Liver (tissue), 9 donors: ENCODE results near the gene ACOT8. TPM values are rescaled to one million over a fixed set of nuclear protein-coding genes. Genes with fewer than 3 reads are reported as not detected.

Experiments
- DNase-seq: peaks from one replicate; pipeline ENCODE4 v3.0.0-alpha.2; 2017; ENCODE audit warnings: low spot score
- H3K27ac ChIP-seq, 2 donors: one replicate each; pipeline ENCODE4 v1.7.0; 2013; ENCODE audit warnings: inconsistent platforms in 2 of 2, low read length in 2 of 2, control low read depth in 1 of 2, low read depth in 1 of 2, mild to moderate bottlenecking in 1 of 2
- H3K27me3 ChIP-seq, 4 donors: one replicate each; pipeline versions ENCODE4 v1.6.1 to v1.7.0; 2013; ENCODE audit warnings: low read length in 3 of 4, inconsistent platforms in 1 of 4, mild to moderate bottlenecking in 1 of 4, moderate library complexity in 1 of 4; ENCODE audit not compliant: control insufficient read depth in 4 of 4, insufficient read depth in 4 of 4
- H3K36me3 ChIP-seq, 4 donors: one replicate each; pipeline versions ENCODE4 v1.6.1 to v1.7.0; 2013; ENCODE audit warnings: low read length in 3 of 4, mild to moderate bottlenecking in 3 of 4, low read depth in 1 of 4, moderate library complexity in 1 of 4; ENCODE audit not compliant: control insufficient read depth in 4 of 4, insufficient read depth in 3 of 4
- H3K4me1 ChIP-seq, 4 donors: one replicate each; pipeline versions ENCODE4 v1.6.1 to v1.7.0; 2013; ENCODE audit warnings: low read length in 3 of 4, mild to moderate bottlenecking in 3 of 4, moderate library complexity in 1 of 4; ENCODE audit not compliant: control insufficient read depth in 4 of 4, insufficient read depth in 4 of 4
- H3K4me3 ChIP-seq, 3 donors: one replicate each; pipeline versions ENCODE4 v1.6.1 to v1.7.0; 2013; ENCODE audit warnings: low read length in 3 of 3, control low read depth in 1 of 3, low read depth in 1 of 3, mild to moderate bottlenecking in 1 of 3
- H3K9ac ChIP-seq, 2 donors: one replicate each; pipeline ENCODE4 v1.7.0; 2013; ENCODE audit warnings: low read length in 2 of 2, mild to moderate bottlenecking in 2 of 2, moderate library complexity in 2 of 2, control low read depth in 1 of 2, low read depth in 1 of 2
- H3K9me3 ChIP-seq, 4 donors: one replicate each; pipeline versions ENCODE4 v1.6.1 to v1.7.0; 2013; ENCODE audit warnings: low read length in 3 of 4; ENCODE audit not compliant: control insufficient read depth in 4 of 4
- FOXA2 ChIP-seq: IDR thresholded peaks from 2 replicates; pipeline ENCODE4 v1.6.1; 2016; ENCODE audit warnings: antibody characterized with exemption
- JUND ChIP-seq, 2 donors: IDR thresholded peaks; 2 replicates each; pipeline ENCODE4 v1.6.1; 2016; ENCODE audit warnings: antibody characterized with exemption in 2 of 2
- RAD21 ChIP-seq, 2 donors: IDR thresholded peaks; 2 replicates each; pipeline ENCODE4 v1.6.1; 2016; ENCODE audit warnings: antibody characterized with exemption in 2 of 2, mild to moderate bottlenecking in 2 of 2
- RXRA ChIP-seq, 2 donors: IDR thresholded peaks; 2 replicates each; pipeline ENCODE4 v1.6.1; 2017 to 2018; ENCODE audit warnings: antibody characterized with exemption in 2 of 2, mild to moderate bottlenecking in 1 of 2
- WGBS: extraction: QIAGEN DNeasy Blood & Tissue Kit; methylation state at CpG from one replicate; pipeline ENCODE4 v1.1.7; 2013; 5-methylcytosine and 5-hydroxymethylcytosine counted together
- polyA plus RNA-seq, 2 donors: library from polyadenylated mRNA; stranded (reverse) in 1 of 2; unstranded in 1 of 2; fragments of 200-250 nt in 1 of 2; fragments of >200 nt in 1 of 2; fragmentation: Nextera tagmentation in 1 of 2; extraction: Ambion mirVana in 1 of 2; gene quantifications; one replicate each; pipeline versions ENCODE4 v1.2.1 to v1.2.3, GENCODE V29; 2013 to 2015
- total RNA-seq, 2 donors: library from RNA; depleted of rRNA; stranded (reverse); fragments of >200 nt; gene quantifications; one replicate each; pipeline ENCODE4 v1.2.3, GENCODE V29; 2014
- TF ChIP-seq, protein P1 (sequence below): IDR thresholded peaks from 2 replicates; pipeline ENCODE4 v1.6.1; 2016; ENCODE audit warnings: antibody characterized with exemption
- TF ChIP-seq, protein P2 (sequence below): IDR thresholded peaks from 2 replicates; pipeline ENCODE4 v1.6.1; 2016; ENCODE audit warnings: antibody characterized with exemption, mild to moderate bottlenecking
- TF ChIP-seq, protein P3 (sequence below): IDR thresholded peaks from 2 replicates; pipeline ENCODE4 v1.6.1; 2016; ENCODE audit warnings: antibody characterized with exemption
- TF ChIP-seq, protein P4 (sequence below): fragments of 150-350 bp; IDR thresholded peaks from 2 replicates; pipeline ENCODE4 v1.5.1; 2017; ENCODE audit warnings: improper control_type of control experiment, low read depth, low read length; ENCODE audit not compliant: missing input control
- donor health status: healthy.
- donor health status: healthy.
- donor health status: healthy.
- donor health status: healthy.
- donor health status: healthy.

Gene ACOT8
- total and polyA plus RNA-seq, 4 donors = 24.4 to 27.1 (median 24.5) TPM

DNA sequence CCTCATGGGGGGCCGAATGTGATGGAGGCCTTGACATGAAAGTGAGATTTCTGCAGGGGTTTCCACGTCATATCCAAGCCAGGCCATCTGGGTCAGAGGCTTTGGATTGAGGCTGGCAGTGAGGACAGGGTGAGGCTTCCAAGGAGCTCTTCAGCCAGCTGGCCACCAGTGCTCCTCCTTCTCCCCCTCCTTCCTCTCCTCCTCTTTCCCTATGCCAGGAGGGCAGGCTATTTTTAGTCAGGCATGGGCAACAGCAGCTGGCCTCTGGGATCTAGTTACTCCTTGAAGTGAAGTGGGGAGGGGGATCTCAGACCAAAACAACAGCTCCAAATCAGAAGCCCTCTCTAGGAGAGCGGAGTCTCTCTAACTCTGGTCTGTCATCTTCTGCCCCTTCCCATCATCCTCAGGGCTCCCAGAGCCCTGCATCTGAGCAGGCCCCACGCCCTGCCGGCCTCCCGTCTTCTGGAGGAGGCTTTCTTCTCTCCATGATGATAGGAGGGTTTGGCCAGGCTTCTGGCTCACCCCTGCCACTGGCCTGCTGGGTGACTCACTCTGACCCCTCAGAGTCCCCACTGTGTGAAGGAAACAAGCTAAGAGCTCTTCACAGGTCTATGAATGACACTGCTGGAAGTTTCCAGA, 30.7 kb downstream of the ACOT8 start:
- TF ChIP-seq, protein P1, sequence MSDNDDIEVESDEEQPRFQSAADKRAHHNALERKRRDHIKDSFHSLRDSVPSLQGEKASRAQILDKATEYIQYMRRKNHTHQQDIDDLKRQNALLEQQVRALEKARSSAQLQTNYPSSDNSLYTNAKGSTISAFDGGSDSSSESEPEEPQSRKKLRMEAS = no peak
- TF ChIP-seq, protein P2, sequence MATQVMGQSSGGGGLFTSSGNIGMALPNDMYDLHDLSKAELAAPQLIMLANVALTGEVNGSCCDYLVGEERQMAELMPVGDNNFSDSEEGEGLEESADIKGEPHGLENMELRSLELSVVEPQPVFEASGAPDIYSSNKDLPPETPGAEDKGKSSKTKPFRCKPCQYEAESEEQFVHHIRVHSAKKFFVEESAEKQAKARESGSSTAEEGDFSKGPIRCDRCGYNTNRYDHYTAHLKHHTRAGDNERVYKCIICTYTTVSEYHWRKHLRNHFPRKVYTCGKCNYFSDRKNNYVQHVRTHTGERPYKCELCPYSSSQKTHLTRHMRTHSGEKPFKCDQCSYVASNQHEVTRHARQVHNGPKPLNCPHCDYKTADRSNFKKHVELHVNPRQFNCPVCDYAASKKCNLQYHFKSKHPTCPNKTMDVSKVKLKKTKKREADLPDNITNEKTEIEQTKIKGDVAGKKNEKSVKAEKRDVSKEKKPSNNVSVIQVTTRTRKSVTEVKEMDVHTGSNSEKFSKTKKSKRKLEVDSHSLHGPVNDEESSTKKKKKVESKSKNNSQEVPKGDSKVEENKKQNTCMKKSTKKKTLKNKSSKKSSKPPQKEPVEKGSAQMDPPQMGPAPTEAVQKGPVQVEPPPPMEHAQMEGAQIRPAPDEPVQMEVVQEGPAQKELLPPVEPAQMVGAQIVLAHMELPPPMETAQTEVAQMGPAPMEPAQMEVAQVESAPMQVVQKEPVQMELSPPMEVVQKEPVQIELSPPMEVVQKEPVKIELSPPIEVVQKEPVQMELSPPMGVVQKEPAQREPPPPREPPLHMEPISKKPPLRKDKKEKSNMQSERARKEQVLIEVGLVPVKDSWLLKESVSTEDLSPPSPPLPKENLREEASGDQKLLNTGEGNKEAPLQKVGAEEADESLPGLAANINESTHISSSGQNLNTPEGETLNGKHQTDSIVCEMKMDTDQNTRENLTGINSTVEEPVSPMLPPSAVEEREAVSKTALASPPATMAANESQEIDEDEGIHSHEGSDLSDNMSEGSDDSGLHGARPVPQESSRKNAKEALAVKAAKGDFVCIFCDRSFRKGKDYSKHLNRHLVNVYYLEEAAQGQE = no peak
- TF ChIP-seq FOXA2 = no peak
- TF ChIP-seq, protein P3, sequence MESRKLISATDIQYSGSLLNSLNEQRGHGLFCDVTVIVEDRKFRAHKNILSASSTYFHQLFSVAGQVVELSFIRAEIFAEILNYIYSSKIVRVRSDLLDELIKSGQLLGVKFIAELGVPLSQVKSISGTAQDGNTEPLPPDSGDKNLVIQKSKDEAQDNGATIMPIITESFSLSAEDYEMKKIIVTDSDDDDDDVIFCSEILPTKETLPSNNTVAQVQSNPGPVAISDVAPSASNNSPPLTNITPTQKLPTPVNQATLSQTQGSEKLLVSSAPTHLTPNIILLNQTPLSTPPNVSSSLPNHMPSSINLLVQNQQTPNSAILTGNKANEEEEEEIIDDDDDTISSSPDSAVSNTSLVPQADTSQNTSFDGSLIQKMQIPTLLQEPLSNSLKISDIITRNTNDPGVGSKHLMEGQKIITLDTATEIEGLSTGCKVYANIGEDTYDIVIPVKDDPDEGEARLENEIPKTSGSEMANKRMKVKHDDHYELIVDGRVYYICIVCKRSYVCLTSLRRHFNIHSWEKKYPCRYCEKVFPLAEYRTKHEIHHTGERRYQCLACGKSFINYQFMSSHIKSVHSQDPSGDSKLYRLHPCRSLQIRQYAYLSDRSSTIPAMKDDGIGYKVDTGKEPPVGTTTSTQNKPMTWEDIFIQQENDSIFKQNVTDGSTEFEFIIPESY = no peak
- Histone ChIP-seq H3K27ac (no peak overlapping the region), H3K9me3 (no peaks in the 10 kb centered on the region), H3K27me3 (peaks cover 0 to 8% (median 3%) of the 10 kb centered on the region in 4 donors), H3K4me3 (no peak overlapping the region), H3K36me3 (no peaks in the 10 kb centered on the region), H3K4me1 (peaks cover 0 to 7% (median 1%) of the 10 kb centered on the region in 4 donors), H3K9ac (no peak overlapping the region)
- no peak for DNase-seq
- WGBS = 87% methylated on average over 6 of the region's 6 CpGs

DNA sequence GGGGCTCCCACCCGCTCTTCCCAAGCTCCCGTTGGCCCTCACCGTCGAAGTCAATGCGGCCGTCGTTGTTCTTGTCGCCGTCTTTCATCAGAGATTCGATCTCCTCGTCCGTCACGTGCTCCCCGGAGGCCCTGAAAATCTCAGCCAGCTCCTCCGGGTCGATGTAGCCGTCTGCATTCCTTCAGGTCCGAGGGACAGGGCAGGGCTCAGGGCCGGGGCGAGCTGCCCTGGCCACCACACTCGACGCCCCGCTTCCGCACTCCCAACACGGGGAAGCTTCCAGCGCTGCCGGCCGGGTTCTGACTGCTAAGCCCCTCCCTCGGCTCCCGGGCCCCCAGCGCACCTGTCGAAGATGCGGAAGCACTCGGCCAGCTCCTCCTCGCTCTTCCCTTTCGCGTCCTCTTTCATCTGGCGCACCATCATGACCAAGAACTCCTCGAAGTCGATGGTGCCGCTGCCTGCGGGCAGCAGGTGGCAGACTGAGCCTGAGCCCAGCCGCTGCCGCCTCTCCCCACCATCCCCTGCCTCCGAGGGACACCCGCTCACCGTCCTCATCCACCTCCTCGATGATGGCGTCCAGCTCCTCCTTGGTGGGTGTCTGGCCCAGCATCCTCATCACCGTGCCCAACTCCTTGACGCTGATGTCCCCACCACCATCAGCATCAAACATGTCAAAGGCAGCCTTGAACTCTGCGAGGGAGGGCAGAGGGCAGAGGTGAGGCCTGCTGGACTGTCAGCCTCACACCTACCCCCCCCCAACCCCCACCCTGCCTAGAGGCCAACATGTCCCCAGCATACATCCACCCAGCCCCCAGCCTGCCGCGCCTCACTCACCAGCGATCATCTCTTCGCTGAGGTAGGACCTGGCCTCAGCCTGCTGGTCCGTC, 33.0 kb downstream of the ACOT8 start:
- no peaks in the 10 kb centered on the region for H3K36me3 ChIP-seq
- no peak overlapping the region for H3K9ac ChIP-seq
- peaks cover 0 to 8% (median 3%) of the 10 kb centered on the region in 4 donors for H3K27me3 ChIP-seq
- peak overlapping the region in 1 of 3 donors; percentile 14 for H3K4me3 ChIP-seq
- H3K27ac ChIP-seq = no peak overlapping the region
- TF ChIP-seq, protein P4, sequence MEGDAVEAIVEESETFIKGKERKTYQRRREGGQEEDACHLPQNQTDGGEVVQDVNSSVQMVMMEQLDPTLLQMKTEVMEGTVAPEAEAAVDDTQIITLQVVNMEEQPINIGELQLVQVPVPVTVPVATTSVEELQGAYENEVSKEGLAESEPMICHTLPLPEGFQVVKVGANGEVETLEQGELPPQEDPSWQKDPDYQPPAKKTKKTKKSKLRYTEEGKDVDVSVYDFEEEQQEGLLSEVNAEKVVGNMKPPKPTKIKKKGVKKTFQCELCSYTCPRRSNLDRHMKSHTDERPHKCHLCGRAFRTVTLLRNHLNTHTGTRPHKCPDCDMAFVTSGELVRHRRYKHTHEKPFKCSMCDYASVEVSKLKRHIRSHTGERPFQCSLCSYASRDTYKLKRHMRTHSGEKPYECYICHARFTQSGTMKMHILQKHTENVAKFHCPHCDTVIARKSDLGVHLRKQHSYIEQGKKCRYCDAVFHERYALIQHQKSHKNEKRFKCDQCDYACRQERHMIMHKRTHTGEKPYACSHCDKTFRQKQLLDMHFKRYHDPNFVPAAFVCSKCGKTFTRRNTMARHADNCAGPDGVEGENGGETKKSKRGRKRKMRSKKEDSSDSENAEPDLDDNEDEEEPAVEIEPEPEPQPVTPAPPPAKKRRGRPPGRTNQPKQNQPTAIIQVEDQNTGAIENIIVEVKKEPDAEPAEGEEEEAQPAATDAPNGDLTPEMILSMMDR = peak; percentile 50
- TF ChIP-seq RXRA (IDR thresholded peaks at IDR 0.05) (no peak), RAD21 (IDR thresholded peaks at IDR 0.05) (peak; percentile 68 to 82), JUND (IDR thresholded peaks at IDR 0.05) (no peak)
- no peaks in the 10 kb centered on the region for H3K9me3 ChIP-seq
- peak; percentile 48 for DNase-seq
- WGBS = 15% methylated on average over 57 of the region's 57 CpGs
- H3K4me1 ChIP-seq = peaks cover 0 to 7% (median 1%) of the 10 kb centered on the region in 4 donors
